KOPT-K1 (cell line): ENCODE results near the gene AFG3L2.

Source experiments
- H3K27ac ChIP-seq: fragments of 200-600 bp; sonication (generic); 2 replicates; pipeline ENCODE4 v1.5.1; 2016; ENCODE audit warnings: antibody characterized with exemption, mild to moderate bottlenecking, low read depth, low read length; ENCODE audit not compliant: poor library complexity, severe bottlenecking
- H3K36me3 ChIP-seq: fragments of 200-600 bp; sonication (generic); 2 replicates; pipeline ENCODE4 v1.5.1; 2017; ENCODE audit warnings: antibody characterized with exemption, mild to moderate bottlenecking, low read length, moderate library complexity; ENCODE audit not compliant: insufficient read depth
- H3K9me3 ChIP-seq: fragments of 200-600 bp; sonication (generic); 2 replicates; pipeline ENCODE4 v1.5.1; 2017; ENCODE audit warnings: antibody characterized with exemption, low read length, mild to moderate bottlenecking; ENCODE audit not compliant: insufficient read depth, poor library complexity, severe bottlenecking

AFG3L2 gene

GRCh38 chr18:12359515-12359927, 17.5 kb downstream of the AFG3L2 start:
- Histone ChIP-seq H3K9me3 (no peaks in the 10 kb centered on the region), H3K27ac (no peak overlapping the region), H3K36me3 (peaks cover 99% of the 10 kb centered on the region)

- H3K36me3 ChIP-seq: peaks cover 98% of the 10 kb centered on the region
These were observed 24.8 kb downstream of the AFG3L2 start for GRCh38 chr18:12352188-12352587.

GRCh38 chr18:12347895-12348294, 29.1 kb downstream of the AFG3L2 start:
- peaks cover 98% of the 10 kb centered on the region for H3K36me3 ChIP-seq

More at GRCh38 chr18:12352188-12352587, 24.8 kb downstream of the AFG3L2 start:
- Histone ChIP-seq H3K9me3 (no peaks in the 10 kb centered on the region), H3K27ac (no peak overlapping the region)

GRCh38 chr18:12346240-12346565, 30.8 kb downstream of the AFG3L2 start:
- Histone ChIP-seq H3K36me3 (peaks cover 99% of the 10 kb centered on the region), H3K9me3 (no peaks in the 10 kb centered on the region), H3K27ac (no peak overlapping the region)

More at GRCh38 chr18:12347895-12348294, 29.1 kb downstream of the AFG3L2 start:
- Histone ChIP-seq H3K9me3 (no peaks in the 10 kb centered on the region), H3K27ac (no peak overlapping the region)

- Histone ChIP-seq H3K36me3 (peaks cover 99% of the 10 kb centered on the region), H3K27ac (no peak overlapping the region)
These were observed 31.4 kb downstream of the AFG3L2 start for GRCh38 chr18:12345491-12346239.

GRCh38 chr18:12342661-12343060, 34.4 kb downstream of the AFG3L2 start:
- H3K27ac ChIP-seq: no peak overlapping the region
- H3K36me3 ChIP-seq: peaks cover 97% of the 10 kb centered on the region
- H3K9me3 ChIP-seq: no peaks in the 10 kb centered on the region

More at GRCh38 chr18:12345491-12346239, 31.4 kb downstream of the AFG3L2 start:
- H3K9me3 ChIP-seq: no peaks in the 10 kb centered on the region

- Histone ChIP-seq H3K9me3 (no peaks in the 10 kb centered on the region), H3K36me3 (peaks cover 97% of the 10 kb centered on the region), H3K27ac (no peak overlapping the region)
These were observed 35.9 kb downstream of the AFG3L2 start for GRCh38 chr18:12340945-12341660.

GRCh38 chr18:12338382-12338781, 38.6 kb downstream of the AFG3L2 start:
- Histone ChIP-seq H3K9me3 (no peaks in the 10 kb centered on the region), H3K27ac (no peak overlapping the region), H3K36me3 (peaks cover 98% of the 10 kb centered on the region)

- H3K9me3 ChIP-seq: no peaks in the 10 kb centered on the region
- H3K36me3 ChIP-seq: peaks cover 85% of the 10 kb centered on the region
- H3K27ac ChIP-seq: no peak overlapping the region
These were observed 40.1 kb downstream of the AFG3L2 start for GRCh38 chr18:12336887-12337286.

- no peak overlapping the region for H3K27ac ChIP-seq
- H3K36me3 ChIP-seq: peaks cover 81% of the 10 kb centered on the region
- H3K9me3 ChIP-seq: no peaks in the 10 kb centered on the region
These were observed 40.8 kb downstream of the AFG3L2 start for GRCh38 chr18:12336171-12336613.

GRCh38 chr18:12335503-12335902, 41.5 kb downstream of the AFG3L2 start:
- no peaks in the 10 kb centered on the region for H3K9me3 ChIP-seq
- peaks cover 81% of the 10 kb centered on the region for H3K36me3 ChIP-seq
- no peak overlapping the region for H3K27ac ChIP-seq

- H3K27ac ChIP-seq: no peak overlapping the region
- H3K9me3 ChIP-seq: no peaks in the 10 kb centered on the region
- peaks cover 81% of the 10 kb centered on the region for H3K36me3 ChIP-seq
These were observed 42.2 kb downstream of the AFG3L2 start for GRCh38 chr18:12334863-12335262.

- Histone ChIP-seq H3K27ac (no peak overlapping the region), H3K9me3 (no peaks in the 10 kb centered on the region), H3K36me3 (peaks cover 81% of the 10 kb centered on the region)
These were observed 42.6 kb downstream of the AFG3L2 start for GRCh38 chr18:12334366-12334808.

- no peak overlapping the region for H3K27ac ChIP-seq
- H3K9me3 ChIP-seq: no peaks in the 10 kb centered on the region
- peaks cover 84% of the 10 kb centered on the region for H3K36me3 ChIP-seq
These were observed 43.3 kb downstream of the AFG3L2 start for GRCh38 chr18:12333506-12334290.

- Histone ChIP-seq H3K27ac (no peak overlapping the region), H3K36me3 (peaks cover 84% of the 10 kb centered on the region)
These were observed 46.3 kb downstream of the AFG3L2 start for GRCh38 chr18:12330766-12331165.

More at GRCh38 chr18:12330766-12331165, 46.3 kb downstream of the AFG3L2 start:
- no peaks in the 10 kb centered on the region for H3K9me3 ChIP-seq
